ENCODE data around the gene EFCAB7. TPM values are rescaled to one million over a fixed set of nuclear protein-coding genes. Genes with fewer than 3 reads are reported as not detected.
A peak's percentile ranks its signal among the peaks of the same experiment; 100 is the strongest.

EFCAB7 gene
- total and polyA plus RNA-seq, 2 of the 13 experiments (the other 11 are each of a cell fraction or from before 2014, with no cell fraction given): 1.7 to 5.4 TPM

GRCh38 chr1:63600248-63600647 is 76.9 kb downstream of the EFCAB7 start (continued):
- TF ChIP-seq PAX8 (CRISPR knock-in tag; IDR thresholded peaks at IDR 0.05; ENCODE audit: borderline replicate concordance) (no peak), ZFP62 (CRISPR knock-in tag; IDR thresholded peaks at IDR 0.05) (no peak), IKZF5 (CRISPR knock-in tag; IDR thresholded peaks at IDR 0.05) (no peak), ZMYM4 (CRISPR knock-in tag; IDR thresholded peaks at IDR 0.05) (no peak), SYNCRIP (IDR thresholded peaks at IDR 0.05; ENCODE audit: insufficient read depth, low read depth, low read length) (no peak), TEAD2 (CRISPR knock-in tag; IDR thresholded peaks at IDR 0.05) (no peak), ZNF142 (CRISPR knock-in tag; IDR thresholded peaks at IDR 0.05) (no peak), RBM39 (IDR thresholded peaks at IDR 0.05; ENCODE audit: low read depth, low read length, poor library complexity, severe bottlenecking) (no peak), JUND (CRISPR knock-in tag; IDR thresholded peaks at IDR 0.05) (0 out of 2 replicates have a peak, but pooled peaks have one; percentile 64), FOSL2 (CRISPR knock-in tag; IDR thresholded peaks at IDR 0.05) (peak; percentile 72), ZNF674 (CRISPR knock-in tag; IDR thresholded peaks at IDR 0.05; ENCODE audit: low read depth) (no peak), AGO2 (optimal IDR thresholded peaks at IDR 0.05; ENCODE audit: low read depth, low read length) (no peak), FOXA3 (CRISPR knock-in tag; IDR thresholded peaks at IDR 0.05) (peak; percentile 58), GATAD2A (CRISPR knock-in tag; IDR thresholded peaks at IDR 0.05) (peak; percentile 29; the same call in 1 of the 2 replicates)
